Measurements from ENCODE around the gene BBS7.

Gene BBS7

DNA sequence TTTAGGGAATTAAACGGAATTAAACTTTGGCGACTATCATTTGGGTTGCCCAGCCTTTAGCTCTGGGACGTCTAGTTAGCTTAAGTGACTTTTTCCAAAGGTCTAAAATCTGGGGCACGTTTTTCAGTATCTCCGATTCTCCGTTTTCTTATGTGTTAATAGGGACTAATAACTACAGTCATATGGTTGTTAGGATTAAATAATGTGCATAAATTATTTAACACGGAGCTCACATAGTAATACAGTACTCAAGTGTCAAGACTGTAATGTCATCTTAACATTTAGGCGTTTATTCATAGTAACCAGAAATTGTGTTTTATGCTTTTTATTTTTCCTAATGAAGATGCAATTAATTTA is 46.1 kb downstream of the BBS7 start:
- no peak for DNase-seq

DNA sequence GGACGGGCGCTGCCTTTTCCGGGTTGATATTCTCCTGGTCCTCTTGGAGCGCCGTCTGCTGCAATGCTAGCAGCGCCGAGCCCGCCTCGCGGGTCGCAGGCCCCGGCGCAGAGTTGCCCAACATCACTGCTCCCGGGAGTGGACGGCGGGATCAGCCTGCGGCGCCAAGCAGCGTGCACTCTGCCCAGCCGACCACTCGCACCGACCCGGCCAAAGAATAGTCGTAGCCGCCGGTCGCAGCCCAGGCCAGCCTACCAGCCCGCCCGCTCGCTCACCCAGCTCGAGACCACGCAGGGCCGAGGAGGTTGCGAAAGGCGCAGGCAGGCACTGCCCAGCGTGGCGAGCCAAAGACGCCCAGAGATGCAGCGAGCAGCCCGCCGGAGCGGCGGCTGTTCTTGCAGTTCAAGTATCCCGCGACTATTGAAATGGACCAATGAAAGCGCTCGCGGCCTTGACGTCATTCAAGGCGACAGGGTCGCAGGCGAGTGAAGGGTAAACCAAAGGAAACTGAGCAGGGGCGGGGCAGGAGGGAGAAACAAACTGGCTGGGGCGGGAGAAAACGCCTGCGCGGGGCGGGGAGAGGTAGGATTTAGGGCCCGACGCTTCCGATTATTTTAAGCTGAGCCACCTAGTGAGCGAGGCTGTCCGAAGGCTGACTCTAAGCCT is 46.6 kb downstream of the BBS7 start, which contains the start of gene CCNA2:
TSS of gene CCNA2 (minus strand) at position 379 of the 666 bp plus-strand sequence. CDS start at position 124, 255 bp downstream.
- DNase-seq = peak; percentile 99

DNA sequence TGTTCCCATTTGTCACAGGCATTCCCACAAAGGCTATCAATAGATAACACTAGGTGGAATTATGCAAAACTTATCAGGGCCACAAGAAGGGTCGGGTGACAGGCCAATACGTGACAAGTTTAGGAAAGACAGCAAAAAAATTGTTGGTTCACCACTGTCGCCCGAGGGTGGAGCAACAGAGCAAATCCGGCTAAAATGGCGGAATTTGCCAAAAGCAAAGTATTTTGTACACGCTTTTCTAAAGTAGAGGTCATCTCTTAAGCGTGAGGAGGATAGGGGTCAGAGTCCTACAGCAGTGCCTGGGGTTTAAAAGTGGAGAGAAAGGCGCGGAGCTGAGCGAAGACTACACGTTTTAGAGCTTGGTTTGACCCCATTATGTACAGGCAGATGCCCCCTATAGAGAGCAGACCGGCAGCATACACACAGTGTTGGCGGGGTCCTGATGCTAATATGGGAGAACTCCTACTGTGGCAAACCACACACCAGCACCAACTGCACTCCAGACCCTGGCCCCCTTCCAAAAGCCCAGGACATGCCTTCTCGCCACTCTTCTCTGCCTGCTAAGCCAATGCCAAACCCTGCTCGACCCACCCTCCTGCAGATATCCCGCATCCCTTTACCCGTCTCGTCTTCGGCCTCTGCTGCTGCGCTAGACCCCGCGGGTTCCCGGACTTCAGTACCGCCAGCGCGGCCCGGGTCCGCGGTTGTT is 47.3 kb downstream of the BBS7 start:
- DNase-seq = peak; percentile 59

DNA sequence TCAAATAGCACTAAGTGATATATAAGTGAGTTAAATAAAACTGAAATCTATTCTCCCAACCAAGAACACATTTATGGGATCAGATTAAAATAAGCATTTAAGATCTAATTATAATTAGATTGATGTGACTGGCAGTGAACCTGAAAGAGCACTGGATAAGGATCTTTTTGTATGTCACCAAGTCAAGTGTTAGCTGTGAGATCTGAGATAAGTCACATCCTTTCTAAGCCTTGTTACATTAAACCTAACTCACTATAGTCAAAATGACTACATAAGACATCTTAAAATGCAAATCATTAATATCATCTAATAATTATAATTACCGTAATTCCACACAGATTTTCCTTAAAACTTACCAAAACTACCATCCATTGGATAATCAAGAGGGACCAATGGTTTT is 48.2 kb downstream of the BBS7 start:
- DNase-seq = no peak

DNA sequence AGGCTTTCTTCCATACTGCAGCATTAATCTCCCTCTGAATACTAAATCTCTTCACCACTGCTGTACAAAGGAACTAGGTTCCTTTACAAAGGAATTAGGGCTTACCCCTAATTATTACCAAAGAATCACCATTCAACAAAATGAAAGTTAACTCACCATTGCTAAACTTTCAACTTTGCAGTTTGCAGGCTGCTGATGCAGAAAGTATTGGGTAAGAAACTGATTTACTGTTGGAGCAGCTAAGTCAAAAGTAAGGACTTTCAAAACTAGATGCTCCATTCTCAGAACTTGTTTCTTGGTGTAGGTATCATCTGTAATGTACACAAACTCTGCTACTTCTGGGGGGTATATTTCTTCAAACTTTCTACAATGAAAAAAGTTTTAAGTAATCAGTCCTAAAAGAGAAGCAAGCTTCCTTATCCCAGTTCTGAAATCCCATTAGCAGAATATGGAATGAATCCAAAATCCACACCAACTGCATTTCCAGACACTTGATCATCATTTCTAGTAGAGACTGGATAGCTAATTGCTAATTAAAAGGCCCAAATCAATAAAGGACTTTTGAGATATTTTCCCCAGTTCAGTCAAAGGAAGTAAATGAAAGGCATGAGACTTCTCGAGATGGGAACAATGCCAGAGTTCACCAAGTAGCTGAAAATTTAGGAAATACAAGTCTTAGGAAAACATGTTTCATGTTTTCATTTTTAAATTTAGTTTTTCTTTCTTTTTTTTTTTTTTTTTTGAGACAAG is 50.9 kb downstream of the BBS7 start:
- no peak for DNase-seq

DNA sequence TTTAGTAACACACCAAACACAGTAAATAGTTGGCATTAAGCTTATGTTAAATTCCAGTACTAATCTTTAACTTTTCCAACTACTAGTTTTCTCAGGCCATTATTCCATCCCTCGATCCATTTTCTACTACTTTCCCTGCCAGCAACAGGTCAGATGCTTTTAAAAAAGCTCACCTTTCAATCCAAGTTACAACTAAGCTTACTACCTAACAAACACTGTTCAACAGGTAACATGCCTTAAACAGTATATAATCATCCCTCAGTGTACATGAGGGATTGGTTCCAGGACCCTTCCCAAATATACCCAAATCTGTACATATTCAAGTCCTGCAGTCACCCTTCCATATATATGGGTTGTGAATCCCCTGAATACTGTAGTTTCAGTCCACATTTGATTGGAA is 52.1 kb downstream of the BBS7 start:
- no peak for DNase-seq

DNA sequence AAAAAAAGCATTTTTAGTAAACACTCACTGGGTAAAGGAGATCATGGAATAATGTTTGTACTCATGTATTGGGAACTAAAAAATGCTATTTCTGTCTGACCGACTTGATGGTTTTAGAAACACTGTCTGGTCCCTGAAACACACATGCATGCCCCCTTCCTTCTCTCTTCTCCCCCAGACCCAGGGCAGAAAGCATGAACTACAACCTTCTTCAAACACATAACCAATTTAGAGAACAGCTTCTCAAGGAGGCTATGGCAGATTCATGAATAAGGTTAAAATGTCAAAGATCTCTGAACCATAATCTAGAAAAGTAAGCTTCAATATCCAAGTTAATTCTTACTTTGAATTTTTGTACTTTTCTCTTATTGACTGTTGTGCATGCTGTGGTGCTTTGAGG is 52.6 kb downstream of the BBS7 start:
- no peak for DNase-seq

DNA sequence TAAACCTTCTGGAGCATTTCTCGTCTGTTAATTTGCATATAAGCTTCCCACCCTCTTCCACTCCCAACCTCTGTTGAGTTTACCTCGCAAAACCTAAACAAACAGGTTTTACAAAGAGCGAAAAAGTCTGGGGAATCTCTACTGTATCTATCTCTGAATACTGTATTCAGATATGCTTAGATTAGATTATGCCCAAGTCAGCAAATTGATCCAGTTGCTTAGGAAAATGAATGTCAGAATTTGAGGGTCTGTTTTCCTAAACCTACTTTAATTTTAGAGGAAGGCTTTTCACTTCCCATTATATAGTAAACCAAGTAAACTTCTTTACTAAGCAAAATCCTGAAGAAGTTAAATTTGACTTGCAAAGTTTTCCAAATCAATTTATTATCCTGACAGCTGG is 53.3 kb downstream of the BBS7 start:
- no peak for DNase-seq

DNA sequence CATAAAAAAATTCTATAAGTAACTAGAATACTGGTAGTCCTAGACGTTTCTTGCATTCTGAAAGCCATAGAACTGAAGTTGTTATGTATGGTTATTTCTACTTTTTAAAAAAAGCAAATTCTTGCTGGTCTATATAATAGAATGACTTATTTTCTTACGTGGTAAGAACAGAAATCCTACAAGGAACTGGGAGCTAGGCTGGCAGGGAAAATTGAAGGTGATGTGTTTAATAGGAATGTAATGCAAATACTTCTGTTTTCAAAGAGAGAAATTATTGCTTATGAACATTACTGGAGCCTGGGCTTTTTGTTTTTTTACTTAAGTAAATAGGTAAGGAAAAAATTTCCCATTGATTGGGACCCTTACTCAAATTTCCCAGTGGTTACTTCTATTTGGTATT is 55.5 kb downstream of the BBS7 start:
- no peak for DNase-seq

DNA sequence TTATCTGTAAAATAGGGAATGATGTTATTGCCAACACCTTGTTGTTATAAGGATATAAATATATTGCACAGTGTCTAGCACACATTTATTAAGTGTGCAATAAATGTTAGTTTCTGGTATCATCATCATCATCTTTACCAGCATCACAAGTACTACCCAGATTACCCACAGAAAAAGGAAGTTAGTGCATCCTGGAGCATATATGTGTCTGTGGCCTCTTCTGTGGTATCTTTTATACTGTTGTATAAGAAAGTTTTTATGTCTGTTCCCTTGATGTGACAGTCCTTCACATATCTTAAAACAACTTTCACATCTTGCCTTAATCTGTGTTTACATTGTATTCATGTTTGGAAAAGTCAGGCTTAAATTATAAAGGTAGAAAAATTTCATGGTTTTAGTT is 59.2 kb downstream of the BBS7 start:
- DNase-seq = no peak

DNA sequence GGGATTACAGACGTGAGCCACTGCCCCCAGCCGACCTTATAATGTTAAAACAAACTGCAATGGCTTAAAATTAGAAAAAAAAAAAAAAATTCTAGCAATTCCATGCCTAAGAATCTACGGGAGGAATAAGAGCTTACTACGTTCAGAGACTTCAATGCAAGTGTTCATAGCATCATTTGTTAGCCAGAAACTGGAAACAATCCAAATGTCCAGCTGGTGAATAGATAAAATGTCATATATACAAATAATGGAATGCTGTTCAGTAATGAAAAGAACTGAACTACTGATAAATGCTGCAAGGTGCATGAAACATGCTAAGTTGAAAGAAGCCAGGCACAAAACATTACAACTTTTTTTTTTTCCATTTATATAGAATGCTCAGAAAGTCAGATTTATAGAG is 63.9 kb downstream of the BBS7 start:
- DNase-seq = no peak

DNA sequence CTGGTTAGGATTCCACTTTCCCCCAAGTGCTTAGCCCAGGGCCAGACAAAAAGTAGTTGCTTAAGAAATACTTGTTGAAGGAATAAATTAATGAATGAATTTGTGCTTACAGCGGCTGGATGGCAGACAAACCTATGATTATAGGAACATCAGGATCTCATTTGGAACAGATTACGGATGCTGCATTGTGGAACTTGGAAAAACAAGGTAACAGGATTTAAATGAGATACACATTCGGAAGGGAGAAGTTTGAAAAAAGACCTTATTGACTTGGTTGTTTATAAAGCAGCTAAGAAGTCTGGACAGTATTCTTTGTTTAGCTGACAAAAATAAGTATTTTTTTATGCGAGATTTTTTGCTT is 68.6 kb downstream of the BBS7 start:
- no peak for DNase-seq

DNA sequence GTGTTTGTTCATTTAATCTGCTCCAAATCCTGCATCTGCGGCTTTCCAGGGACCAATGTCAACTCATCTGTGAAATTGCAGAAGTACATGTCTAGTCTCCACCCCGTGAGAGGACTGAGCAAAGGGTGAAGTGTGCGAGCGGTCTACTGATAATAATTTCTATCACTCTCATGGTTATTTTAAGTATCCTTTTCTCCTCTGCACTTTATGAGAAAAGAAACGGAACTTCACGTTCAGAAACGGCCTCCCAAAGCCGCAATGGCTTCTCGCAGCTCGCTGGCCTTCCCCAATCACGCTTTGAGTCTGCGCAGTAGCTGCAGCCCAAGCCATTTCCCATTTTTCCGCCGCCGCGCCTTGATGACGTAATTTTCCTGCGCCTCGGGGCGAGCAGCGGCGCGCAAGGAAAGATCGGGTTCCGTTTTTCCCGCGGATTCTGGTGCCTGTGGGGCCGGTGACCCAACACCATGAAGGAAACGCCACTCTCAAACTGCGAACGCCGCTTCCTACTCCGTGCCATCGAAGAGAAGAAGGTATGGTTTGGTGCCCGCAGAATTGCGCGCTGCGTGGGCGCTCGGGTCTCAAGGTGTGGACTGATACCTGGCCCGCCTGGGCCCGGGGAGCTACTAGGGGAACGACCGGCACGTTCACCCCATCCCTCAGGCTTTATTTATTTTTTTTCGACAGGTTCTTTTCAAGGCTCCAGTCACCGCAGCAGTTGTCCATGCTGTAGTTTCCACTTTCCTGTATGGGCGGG is 69.1 kb downstream of the BBS7 start, which contains the start of gene EXOSC9:
TSS of gene EXOSC9 (plus strand) at position 363 of the 754 bp plus-strand sequence. CDS start at position 465, 102 bp downstream.
- peak; percentile 95 for DNase-seq

DNA sequence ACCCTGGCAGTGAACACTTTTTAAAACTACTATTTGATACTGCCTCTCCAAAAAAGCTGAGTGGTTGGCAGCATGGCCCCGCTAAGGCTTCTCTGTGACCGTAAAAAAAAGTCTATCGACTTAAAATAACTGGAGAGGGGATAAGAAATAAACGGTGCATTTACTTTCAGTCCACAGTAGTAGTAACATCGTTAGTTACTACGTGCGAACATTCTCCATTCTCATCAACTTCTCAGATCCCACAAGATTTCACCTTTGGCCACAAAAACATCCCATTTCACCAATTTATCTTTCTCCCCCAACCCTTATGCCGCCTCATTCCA is 69.7 kb downstream of the BBS7 start:
- no peak for DNase-seq

DNA sequence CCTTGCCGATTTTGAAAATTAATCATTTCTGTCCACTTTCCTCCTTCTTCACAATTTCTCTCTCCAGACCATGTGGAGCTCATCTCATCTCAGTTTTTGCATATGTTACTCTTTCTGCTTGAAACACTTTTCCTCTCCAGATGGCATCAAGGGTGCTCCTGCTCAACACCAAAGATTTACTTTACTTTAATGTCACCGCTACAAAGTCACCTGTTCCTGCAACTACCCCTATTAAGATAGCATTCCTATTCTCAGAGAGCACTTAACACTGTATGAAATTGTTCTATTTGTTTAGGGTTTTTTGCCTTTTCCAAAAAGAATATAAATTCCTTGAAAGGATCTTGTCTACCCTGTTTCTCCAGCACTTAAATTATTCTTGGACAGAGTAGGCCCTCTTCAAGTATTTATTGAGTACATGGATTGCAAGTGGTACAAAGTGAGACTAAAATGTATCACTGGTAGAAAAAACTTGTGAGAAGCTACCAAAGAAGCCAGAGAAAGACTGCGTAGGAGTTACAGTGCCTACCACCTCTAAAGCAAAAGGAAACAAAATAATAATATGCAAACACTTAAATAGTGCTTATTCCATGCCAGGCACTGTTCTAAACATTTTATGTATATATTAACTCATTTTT is 70.3 kb downstream of the BBS7 start:
- no peak for DNase-seq

DNA sequence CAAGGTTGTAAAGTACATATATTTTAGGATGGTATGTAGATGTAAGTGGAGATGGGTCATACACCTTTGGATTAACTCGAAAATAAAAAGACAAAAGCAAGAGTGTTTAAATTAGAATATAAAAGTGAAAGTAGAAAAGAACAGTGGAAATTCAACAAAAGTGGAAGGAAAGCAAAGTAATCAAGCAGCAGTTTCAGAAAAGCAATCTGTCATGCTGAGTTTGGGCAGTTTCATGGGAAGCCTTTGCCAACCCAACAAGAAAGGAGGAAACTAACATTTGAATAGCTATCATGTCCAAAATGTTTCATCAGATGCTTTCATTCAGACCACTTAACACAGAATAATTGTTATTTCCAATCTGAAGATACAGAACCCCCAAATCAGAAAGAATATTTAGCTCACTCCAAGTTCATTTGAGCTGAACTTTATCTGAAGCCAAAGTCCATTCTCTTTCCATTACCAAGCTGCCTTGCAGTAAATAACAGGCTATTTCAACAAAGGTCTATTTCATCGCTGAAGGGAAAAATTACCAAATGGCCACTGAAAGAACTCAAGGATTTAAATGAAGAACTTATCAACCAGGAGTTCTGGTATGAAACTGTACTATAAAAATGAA is 71.0 kb downstream of the BBS7 start:
- DNase-seq = no peak

DNA sequence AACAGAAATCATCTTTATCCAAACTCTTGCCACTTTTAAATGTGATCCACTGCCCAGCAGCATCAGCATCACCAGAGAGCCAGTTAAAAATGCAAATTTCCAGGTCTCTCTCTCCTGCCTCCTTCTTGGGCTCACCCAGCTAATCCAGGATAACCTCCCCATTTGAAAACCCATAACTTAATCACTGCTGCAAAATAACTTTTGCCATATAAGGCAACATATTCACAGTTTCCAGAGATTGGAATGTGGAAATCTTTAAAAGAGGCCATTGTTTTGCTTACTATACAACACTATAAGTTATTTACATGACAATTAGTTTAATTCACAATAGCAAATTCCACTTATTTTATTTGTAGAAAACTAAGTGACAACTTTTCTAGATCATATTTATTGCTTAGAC is 74.0 kb downstream of the BBS7 start:
- no peak for DNase-seq

DNA sequence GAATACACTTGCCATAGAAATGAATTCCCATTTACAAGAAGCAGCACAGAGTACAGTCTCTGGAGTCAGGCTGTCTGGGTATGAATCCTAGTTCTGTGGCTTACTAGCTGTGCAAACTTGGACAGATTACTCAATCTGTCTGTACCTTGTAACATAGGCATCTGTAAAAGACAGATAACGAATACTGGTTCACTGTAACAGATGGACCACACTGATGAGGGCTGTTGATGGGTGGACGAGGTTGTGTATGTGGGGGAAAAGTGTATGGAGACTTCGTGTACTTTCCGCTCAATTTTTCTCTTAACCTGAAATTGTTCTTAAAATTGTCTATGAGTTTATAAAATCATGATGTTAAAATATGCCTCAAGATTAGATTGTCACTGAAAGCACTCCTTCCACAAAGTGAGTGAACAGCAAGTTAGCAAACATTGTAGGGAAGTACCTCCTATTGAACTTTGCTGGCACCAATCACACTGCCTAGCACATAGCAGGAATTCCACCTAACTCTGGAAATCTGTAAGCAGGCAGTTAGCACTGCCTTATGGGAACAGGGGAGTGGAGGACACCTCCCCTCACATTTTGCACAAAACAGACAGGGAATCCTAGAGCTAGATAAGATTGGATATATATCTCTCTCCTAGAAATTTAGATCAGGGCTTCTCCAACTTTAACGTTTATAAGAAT is 75.6 kb downstream of the BBS7 start:
- DNase-seq = no peak

DNA sequence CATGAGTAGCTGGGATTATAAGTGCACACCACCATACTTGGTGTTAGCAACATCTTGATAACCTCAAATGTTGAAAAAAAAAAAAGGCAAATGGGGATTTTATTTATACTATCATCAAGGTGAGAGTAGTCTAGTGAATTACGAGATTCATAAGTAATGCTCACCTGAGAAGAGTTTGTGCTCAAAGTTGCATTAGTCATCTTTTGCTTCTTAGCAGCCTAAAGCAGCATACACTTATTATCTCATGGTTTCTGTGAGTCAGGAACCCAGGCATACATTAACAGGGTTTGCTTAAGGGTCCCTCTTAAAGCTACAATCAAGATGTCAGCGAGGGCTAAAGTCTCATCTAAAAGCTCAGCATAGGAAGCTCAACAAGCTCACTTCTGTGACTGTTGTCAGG is 77.3 kb downstream of the BBS7 start:
- DNase-seq = no peak

DNA sequence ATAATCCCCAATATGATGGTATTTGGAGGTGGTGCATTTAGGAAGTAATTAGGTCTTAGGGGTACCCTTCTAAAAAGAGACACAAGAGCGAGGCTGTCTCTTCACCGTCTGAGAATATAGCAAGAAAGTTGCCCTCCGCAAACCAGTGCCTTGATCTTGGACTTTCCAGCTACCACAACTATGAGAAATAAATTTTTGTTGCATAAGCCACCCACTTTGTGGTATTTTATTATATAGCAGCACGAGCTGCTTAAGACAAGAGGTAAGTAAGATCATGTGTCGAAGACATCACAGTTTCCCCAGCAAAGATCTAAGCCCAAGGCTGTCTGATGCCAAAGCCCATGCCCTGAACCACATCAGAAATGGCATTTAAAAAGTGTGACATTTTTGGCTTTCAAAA is 78.8 kb downstream of the BBS7 start:
- no peak for DNase-seq

DNA sequence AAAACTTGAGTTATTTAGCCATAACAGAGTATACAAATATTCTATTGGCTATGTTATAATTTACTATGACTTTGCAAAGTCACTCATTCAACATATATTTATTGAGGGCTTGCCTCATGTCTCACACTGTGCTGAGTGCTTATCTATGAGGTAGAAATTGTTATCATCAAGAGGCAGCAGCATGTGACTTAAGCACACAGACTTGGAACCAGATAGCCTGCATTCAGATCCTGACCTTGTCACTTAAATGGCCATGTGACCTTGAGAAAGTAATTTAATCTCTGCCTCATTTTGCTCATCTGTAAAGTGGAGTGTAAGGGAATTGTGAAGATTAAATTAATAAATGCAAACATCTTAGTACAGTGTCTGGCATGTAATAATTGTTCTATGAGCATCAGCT is 79.3 kb downstream of the BBS7 start:
- DNase-seq = no peak
